CD4-positive, alpha-beta T cell treated with Interleukin-12 subunit alpha and Interleukin-12 subunit beta, for 1 hour (primary cell): ENCODE data around the gene AHNAK2.
"Not testable (repeated sequence)": the region's sequence is repeated elsewhere in the genome, so short reads cannot be mapped to it uniquely, and the experiment has no call there.

Source experiments
- DNase-seq: peaks from one replicate; pipeline ENCODE4 v3.0.0-alpha.2; 2020

Gene AHNAK2

DNA sequence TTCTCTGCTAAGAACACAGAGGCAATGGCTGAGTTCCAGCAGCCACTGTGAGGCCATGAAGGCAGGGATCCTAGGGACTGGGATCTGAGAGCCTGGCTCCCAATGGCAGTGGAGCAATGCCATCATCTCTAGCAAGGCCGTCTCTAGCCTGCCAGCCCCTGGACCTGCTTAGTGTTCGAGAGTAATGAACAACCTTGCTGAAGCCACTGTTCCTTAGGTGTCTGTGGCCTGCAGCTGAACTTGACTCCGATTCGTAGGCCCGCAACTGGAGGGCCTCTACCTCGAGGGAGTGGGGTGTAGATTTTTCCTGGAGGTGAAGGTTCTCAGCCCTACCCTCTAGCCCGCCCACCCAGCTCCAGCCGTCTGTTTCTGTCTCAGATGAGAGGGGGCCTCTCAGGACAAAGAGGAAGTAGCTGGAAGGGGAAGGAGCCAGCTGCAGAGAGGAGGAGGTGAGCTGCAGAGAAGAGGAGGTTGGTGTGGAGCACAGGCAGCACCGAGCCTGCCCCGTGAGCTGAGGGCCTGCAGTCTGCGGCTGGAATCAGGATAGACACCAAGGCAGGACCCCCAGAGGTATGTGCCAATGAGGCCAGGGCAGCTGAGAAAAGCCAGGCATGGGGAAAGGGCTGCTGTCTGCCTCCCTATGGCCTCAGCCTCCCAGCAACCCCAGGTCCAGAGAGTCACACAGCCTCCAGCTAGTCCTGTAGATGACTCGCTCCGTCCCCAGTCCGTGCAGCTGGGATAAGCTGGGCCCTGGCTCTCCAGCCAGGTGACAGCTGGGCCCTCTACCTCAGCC lies 53.6 kb downstream of the AHNAK2 start, which contains the start of gene PLD4:
Gene PLD4 (plus strand): TSS at position 459 of the 793 bp plus-strand sequence. CDS start 2,262 bp downstream, outside the sequence.
- no peak for DNase-seq

DNA sequence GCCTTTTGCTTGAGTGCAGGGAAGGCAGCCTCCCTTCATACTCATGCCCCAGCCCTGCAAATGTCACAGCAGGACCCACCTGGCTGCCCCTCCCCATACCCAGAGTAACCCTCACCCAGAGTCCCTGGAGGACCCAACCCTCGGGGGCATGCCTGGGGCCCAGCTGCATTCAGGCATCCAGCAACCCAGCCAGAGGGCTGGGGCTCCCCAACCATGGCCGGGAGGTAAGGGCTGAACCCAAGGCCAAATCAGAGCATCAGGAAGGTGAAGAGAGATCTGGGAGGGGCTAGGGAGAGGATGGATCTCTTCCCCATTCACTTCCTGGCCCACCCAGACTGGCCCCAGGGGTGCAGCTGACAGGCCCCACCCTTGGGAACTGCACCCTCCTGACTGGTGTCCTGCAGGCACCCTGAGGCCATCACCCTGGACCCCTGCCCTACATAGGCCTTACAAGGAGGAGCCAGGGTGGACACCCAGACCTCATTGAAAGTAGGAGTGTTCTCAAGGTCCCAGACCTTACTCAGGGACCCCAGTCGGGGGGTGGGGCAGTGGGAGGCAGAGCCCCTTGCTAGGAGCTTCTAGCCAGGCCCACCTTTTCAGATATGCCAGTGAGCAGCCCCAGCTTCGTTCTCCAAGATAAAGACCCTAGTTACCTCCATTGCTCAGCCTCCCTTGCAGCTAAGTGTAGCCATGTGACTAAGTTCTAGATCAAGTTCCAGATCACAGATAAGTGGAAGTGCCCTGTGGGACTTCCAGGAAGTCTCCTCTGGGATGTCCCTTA lies 54.3 kb downstream of the AHNAK2 start:
- no peak for DNase-seq

DNA sequence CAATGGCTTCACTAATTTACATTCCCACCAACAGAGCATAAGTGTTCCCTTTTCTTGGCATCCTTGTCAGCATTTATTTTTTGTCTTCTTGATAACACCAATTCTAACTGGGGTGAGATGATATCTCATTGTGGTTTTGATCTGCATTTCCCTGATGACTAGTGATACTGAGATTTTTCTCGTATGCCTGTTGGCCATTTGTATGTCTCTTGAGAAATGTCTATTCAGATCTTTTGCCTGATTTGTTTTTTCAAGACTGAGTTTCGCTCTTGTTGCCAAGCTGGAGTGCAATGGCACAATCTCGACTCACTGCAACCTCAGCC lies 58.2 kb downstream of the AHNAK2 start:
- DNase-seq, result no peak

DNA sequence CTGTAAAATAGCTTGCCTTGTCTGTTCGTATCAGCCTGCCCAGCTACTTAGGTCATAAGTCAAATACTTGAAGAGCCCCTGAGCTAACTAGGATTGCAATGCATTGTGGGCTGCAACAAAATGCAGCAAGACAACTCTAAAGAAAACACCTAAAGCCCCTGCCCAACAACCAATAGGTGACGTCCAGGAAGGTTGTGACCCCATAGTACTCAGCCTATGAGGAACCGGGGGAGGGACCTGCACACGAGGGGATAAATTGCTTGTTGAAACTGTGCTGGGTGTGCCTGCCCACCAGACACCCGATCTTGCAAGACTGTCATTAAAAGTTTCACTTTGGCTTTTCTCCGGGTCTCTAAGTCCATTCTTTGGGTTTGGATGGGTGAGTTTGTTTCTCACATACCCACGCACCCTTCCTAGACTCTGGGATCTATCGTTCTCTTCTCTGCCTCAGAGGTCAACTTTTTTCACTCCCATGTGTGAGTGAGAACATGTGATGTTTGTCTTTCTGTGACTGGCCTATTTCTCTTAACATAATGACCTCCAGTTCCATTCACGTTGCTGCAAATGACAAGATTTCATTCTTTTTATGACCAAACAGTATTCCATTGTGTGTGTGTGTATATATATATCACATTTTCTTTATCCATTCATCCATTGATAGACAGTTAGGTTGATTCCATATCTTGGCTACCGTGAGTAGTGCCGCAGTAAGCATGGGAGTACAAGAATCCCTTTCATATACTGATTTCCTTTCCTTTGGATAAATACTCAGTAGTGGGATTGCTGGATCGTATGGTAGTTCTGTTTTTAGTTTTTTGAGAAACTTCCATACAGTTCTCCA lies 58.8 kb downstream of the AHNAK2 start:
- DNase-seq, result not testable (repeated sequence)

DNA sequence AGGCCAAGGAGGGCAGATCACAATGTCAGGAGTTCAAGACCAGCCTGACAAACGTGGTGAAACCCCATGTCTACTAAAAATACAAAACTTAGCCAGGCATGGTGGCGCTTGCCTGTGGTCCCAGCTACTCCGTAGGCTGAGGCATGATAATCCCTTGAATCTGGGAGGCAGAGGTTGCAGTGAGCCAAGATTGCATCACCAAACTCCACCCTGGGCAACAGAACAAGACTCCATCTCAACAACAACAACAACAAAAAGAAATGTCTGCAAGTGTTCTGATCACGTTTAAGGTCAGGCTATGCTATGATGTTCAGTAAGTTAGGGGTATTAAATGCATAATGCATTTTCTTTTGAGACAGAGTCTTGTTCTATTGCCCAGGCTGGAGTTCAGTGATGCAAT lies 60.2 kb downstream of the AHNAK2 start:
- no peak for DNase-seq

DNA sequence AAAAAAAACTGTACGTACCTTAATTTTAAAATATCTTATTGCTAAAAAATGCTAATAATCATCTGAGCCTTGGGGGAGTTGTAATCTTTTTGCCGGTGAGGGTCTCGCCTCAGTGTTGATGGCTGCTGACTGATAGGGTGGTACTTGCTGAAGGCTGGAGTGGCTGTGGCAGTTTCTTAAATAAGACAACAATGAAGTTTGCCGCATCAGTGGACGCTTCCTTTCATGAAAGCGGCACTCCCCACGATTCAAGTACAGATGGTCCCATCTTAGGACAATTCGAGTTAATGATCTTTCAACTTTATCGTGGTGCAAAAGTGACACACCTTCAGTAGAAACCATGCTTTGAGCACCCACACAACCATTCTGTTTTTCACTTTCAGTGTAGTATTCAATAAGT lies 61.1 kb downstream of the AHNAK2 start:
- DNase-seq, result no peak

DNA sequence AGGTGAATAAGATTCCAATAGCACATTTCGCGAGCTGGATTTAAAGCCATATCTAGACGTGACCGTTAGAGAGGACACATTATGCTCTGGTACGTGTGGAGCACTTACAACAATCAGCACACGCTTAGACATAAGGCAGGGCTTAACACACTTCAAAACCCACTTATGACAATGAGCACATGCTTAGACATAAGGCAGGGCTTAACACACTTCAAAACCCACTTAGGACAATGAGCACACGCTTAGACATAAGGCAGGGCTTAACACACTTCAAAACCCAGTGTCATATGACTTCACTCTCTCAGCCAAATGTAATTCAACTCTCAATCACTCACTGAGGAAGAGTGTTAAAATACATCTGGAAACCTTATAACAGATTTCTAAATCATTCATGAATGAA lies 64.7 kb downstream of the AHNAK2 start:
- DNase-seq, result no peak

DNA sequence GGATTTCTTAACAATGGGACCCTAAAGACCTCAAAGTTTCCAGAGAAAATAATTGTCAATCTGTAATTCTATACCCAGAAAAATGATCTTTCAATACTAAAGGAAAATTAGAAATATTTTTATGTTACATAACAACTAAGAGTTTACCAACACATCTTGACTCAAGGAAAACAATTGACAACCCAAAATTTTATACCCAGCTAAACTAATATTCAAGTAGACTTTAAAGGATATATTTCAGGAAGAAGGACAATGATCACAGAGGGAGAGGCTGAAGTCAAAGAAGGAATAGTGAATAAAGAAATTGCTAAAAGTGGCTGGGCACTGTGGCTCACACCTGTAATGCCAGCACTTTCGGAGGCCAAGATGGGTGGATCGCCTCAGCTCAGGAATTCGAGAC lies 66.1 kb downstream of the AHNAK2 start:
- DNase-seq, result no peak

DNA sequence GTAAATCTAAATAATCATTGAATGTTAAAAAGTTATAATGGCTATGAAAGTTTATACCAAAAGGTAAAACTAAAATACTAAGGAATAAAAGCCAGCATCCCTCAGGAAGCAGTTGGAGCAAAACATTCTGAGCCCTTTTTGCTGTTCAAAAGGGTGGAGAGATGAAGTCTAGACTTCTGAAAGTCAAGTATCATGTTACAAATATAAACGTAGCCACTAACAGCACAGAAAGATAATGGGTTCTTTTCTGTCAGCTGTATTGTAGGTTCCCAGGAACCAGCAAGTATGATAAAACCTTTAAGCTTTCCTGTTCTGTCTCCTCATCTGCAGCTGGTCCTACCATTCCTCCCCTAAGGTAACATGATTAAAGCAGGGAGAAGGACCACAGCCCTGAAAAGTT lies 69.9 kb downstream of the AHNAK2 start:
- no peak for DNase-seq

DNA sequence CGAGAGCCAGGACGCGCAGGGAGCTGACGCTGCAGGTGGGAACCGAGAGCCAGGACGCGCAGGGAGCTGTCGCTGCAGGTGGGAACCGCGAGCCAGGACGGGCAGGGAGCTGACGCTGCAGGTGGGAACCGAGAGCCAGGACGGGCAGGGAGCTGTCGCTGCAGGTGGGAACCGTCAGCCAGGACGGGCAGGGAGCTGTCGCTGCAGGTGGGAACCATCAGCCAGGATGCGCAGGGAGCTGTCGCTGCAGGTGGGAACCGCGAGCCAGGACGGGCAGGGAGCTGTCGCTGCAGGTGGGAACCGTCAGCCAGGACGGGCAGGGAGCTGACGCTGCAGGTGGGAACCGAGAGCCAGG lies 72.6 kb downstream of the AHNAK2 start:
- not testable (repeated sequence) for DNase-seq

DNA sequence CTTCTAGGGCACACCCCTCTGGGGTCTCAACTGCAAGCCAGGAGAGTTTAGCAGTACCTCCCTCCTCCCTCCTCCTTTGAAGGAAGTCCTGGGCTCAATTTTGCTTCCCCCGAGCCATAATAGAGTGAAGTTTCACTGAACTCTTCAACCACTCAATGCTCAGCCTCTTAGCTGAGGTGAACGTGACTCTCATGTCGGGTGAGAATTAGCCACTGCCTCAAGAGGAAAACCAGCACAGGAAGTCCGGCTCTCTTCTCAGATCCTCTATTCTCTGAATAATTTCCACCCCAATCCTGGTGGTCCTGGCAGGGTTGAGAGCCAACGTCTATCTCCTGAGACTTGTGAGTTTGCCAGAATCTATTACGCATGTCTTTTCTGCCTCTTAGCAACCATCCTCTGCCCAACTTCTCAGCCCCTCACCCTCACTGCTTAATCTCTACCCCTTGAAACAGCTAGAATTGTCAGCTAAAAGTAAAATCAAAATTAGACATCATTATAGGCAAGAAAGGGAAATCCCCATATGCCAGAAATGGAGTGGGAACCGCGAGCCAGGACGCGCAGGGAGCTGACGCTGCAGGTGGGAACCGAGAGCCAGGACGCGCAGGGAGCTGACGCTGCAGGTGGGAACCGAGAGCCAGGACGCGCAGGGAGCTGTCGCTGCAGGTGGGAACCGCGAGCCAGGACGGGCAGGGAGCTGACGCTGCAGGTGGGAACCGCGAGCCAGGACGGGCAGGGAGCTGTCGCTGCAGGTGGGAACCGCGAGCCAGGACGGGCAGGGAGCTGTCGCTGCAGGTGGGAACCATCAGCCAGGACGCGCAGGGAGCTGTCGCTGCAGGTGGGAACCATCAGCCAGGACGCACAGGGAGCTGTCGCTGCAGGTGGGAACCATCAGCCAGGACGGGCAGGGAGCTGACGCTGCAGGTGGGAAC lies 73.3 kb downstream of the AHNAK2 start:
- DNase-seq, result not testable (repeated sequence)

DNA sequence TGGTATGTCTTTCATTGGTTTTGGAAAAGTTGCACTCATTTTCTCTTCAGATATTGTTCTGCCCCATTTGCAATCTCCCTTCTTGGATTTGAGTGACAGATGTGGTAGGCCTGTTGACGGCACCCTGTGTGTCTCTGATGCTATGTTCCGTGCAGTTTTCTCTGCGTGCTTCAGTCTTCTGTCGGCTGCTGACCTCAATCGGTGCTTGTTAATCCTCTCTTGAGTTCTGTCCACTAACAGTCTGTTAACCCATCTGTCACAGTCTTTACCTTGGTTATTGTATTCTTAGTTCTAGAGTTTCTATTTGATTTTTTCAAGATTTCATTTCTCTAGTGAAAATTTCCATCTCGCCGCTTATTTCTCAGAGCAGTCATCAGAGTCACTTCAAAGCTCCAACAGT lies 74.2 kb downstream of the AHNAK2 start:
- DNase-seq, result no peak

DNA sequence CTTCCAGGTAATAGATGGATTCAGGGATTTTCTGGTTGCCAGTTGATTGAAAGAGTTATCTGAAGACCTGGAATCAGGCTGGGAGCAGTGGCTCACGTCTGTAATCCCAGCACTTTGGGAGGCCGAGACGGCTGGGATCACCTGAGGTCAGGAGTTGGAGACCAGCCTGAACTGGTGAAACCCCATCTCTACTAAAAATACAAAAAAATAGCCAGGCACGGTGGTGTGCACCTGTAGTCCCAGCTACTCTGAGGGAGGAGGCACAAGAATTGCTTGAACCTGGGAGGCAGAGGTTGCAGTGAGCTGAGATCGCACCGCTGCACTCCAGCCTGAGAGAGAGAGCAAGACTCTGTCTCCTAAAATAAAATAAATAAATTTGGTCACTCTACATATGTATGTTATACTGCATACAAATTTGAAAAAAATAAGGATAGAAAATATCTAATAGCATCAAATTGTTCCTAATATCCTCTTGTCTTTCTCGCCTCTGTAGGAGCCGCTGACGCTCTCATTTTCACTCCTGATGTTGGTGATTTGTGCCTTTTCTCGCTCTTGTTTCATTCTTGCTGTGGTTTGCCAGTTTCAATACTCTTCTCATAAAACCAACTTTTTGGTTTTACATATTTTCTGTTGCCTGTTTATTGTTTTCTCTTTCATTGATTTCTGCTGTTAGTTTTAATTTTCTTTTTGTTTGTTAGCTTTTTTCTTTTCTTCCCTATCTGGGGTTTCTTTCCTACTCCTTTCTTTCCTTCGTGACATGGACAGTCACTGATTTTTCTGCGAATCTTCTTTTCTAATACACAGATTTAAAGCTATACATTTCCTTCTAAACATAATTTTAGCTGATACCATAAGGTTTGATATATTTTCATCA lies 77.3 kb downstream of the AHNAK2 start:
- DNase-seq, result no peak

DNA sequence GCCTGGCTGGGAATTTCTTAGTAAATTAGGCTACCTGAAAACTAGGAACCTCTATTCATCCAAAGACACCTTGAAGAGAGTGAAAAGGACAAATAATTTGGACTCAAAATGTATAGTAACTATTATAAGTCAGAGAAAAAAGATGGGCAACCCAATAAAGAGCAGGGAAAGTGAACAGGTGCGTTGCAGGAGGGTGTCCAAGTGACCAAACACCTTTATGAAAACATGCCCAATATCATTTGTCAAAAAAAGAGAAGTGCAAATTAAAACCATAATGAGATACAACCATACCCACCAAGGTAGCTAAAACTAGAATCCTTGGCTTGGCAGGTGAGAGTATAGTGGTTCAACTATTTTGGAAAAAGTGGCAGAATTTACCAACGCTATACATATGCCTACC lies 78.4 kb downstream of the AHNAK2 start:
- no peak for DNase-seq

DNA sequence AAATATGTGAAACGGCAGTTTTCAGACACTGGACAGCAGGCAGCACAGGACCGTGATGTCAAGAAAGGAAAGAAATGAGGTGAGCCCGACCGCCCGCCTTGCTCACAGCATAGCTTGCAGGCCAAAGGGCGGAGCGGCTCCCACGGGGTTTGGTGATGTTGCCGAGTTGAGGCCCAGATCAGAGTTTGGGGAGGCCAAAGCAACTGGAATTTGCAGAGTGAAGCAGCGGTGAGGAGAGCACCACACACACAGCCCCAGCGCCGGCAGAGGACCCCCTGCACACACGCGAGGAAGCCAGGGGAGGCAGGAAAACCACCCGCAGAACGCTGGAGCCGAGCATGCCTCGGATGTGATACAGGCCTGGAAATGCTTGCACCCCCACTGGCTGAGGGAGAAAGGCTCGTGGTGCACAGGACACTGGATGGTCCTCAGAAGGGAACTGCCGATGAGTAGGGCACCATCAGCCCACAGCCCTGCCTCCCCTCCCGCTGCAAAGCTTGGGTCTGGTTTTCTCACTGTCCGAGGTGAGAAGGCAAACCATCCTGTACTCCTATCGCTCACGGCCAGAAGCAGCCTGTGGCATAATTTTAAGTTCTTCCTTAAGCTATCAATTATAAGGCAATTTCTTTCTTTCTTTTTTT lies 79.2 kb downstream of the AHNAK2 start:
- DNase-seq, result no peak

DNA sequence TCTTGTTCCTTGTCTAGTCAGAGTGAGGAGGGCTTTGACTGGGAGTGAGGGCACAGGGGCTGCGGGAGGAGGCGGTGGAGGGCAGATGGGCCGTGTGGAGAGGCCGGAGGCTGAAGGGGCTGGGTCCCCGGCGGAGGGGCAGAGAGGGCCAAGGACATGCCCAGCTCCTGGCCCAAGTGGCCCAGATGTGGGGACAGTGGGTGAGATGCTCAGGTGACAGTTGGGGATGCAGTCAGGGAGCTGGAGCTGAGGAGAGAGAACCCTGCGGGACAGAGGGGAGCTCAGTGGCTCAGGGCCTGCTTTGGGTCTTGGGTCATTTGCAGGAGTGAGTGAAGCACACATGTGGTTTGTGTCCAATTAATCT lies 80.0 kb downstream of the AHNAK2 start:
- DNase-seq, result no peak

DNA sequence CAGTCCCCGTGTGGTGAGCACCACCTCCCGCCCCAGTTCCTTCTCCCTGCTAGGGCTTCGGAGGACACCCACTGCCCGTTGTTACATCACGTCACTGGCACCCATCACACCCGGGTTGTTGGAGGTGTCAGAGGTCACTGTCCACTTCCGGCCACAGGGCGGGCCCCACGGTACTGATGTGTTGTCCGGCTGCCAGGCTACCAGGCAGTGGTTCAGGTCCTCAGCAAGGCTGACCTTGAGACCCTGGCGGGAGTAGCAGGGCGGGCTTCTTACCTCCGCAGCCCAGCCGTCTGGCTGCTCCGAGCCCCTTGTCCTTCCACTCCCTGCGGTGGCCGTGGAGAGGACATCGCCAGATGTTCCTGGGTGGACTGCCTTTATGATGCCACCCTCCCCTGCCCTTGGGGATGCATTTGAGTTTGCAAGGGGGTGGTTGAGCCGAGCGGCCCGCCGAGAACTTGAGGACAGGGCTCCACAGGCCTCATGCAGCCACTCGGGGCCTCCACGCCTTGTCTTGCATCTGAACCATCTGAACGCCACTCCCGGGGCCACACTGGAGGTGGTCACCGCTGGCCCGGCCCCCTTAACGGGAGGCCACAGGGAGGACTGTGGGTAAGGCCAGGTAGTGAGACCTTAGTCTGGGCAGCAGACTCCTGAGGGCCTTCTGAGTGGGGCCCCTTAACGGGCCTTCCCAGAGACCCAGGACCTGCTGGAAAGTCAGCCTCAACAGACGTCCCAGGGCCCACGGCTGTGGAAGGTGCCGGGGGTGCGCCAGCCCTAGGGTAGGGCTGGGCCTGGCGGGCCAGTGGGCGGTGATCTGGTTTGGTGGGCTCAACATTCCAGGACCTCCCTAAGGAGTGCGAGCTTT lies 80.6 kb downstream of the AHNAK2 start:
- no peak for DNase-seq

DNA sequence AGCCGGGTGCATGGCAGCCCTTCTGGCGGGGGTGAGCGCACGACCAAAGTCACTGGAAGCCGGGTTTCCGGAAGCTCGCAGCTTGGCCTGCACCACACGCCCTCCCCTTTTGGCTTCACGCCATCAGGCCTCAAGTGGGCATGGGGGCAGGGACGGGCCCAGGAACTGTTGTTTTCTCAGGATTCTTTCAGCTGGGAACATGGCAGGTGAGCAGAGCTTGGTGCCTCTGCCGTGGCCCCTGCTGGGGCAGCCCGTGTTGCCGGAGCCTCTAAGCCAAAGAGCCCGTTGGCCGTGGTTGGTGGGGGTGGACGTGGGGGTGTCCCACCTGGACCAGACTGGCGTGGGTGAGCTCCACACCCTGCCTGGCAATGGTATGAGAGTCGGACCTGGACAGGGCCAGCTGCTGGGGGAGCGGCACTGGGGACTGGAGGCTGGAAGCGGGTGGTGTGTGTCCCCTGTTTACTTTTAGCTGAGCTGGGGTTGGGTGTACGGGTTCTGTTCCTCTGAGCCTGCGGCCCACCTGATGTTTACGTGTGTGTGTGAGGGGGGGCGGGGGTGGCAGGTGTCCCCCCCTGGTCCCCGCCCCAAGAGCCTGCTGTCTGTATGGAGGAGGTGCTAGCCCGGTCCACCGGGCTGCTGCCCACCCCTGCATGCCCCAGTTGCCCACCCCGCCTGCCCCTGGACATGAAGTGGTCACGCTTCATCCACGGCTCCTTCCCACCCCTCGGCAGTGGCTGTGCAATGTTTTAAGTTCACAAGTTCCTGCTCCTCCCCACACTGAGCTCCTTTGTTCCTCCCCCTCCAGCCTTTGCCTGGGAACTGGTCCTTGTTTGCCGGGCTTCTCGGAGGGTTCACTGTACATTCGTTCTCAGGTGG lies 82.2 kb downstream of the AHNAK2 start:
- DNase-seq, result no peak

DNA sequence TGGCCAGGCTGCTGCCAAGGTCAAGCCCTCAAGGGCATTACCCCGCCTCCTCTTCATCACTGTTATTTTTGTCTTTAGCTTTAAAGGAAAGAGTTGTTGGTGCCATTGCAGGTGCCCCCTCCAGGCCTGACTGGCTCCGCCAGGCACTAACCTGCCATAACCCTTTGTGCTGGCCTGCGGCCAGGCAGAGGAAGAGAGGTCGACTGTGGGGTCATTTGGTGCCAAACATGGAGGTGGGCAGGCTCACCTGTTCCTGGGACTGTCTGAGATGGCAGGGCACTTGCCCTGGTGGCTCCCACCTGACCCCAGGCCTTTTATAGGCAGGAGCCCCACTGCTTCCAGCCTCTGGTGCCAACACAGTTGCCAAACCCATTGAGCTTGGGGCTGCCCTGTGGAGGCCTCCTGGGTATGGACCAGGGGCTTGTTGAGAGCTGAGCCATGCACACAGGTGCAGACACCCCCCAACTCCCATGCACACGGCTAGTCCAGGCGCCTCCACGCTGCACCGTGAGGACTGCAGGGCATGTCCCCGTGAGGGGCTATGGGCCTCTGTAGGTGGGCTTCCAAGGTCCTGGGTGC lies 82.9 kb downstream of the AHNAK2 start:
- DNase-seq, result no peak
